Neural cell (in vitro differentiated cells): ENCODE measurements around the gene DKK2. TPM values are rescaled to one million over a fixed set of nuclear protein-coding genes. Genes with fewer than 3 reads are reported as not detected.

Source experiments
- H2AFZ ChIP-seq: fragments of 200-600, 300-800 bp; sonication (generic), shearing (Covaris generic); 2 replicates; pipeline ENCODE4 v1.6.0; 2014; ENCODE audit warnings: low read depth, mild to moderate bottlenecking, antibody characterized with exemption, low read length, moderate library complexity
- H3F3A ChIP-seq: fragments of 200-600 bp; shearing (Covaris generic); 2 replicates; pipeline ENCODE4 v1.6.1; 2016; ENCODE audit warnings: mild to moderate bottlenecking, moderate library complexity, mixed read lengths, antibody characterized with exemption, low read length; ENCODE audit not compliant: insufficient read depth, poor library complexity, severe bottlenecking
- H3K27ac ChIP-seq: fragments of 200-600, 300-800 bp; sonication (generic), shearing (Covaris generic); 2 replicates; pipeline ENCODE4 v1.5.1; 2014; ENCODE audit warnings: mild to moderate bottlenecking, low read length, moderate library complexity
- H3K27me3 ChIP-seq: fragments of 300-800, 200-600 bp; sonication (generic), shearing (Covaris generic); 2 replicates; pipeline ENCODE4 v1.6.0; 2014; ENCODE audit warnings: mild to moderate bottlenecking, low read depth, low read length, moderate library complexity; ENCODE audit not compliant: insufficient read depth
- H3K36me3 ChIP-seq: fragments of 300-800, 200-600 bp; sonication (generic), shearing (Covaris generic); 2 replicates; pipeline ENCODE4 v1.5.1; 2014; ENCODE audit warnings: mild to moderate bottlenecking, antibody characterized with exemption, low read length, moderate library complexity; ENCODE audit not compliant: insufficient read depth
- H3K4me2 ChIP-seq: fragments of 300-800, 200-600 bp; sonication (generic), shearing (Covaris generic); 2 replicates; pipeline ENCODE4 v1.6.0; 2014; ENCODE audit warnings: mild to moderate bottlenecking, low read length
- H3K4me3 ChIP-seq: fragments of 300-800, 200-600 bp; sonication (generic), shearing (Covaris generic); 2 replicates; pipeline ENCODE4 v1.5.1; 2014; ENCODE audit warnings: mild to moderate bottlenecking, low read length, moderate library complexity
- H3K79me2 ChIP-seq: fragments of 200-600 bp; shearing (Covaris generic); replicated peaks from 2 replicates; pipeline ENCODE4 v1.6.0; 2014; ENCODE audit warnings: mild to moderate bottlenecking, low read length, moderate library complexity; ENCODE audit not compliant: insufficient read depth
- H3K9ac ChIP-seq: fragments of 300-800, 200-600 bp; sonication (generic), shearing (Covaris generic); 2 replicates; pipeline ENCODE4 v1.6.1; 2016; ENCODE audit warnings: mild to moderate bottlenecking, low read length, mixed read lengths
- H3K9me2 ChIP-seq: fragments of 200-600 bp; shearing (Covaris generic); 2 replicates; pipeline ENCODE4 v1.6.1; 2016; ENCODE audit warnings: mild to moderate bottlenecking, low read length, mixed read lengths; ENCODE audit not compliant: insufficient read depth
- H3K9me3 ChIP-seq: fragments of 200-600, 300-800 bp; sonication (generic), shearing (Covaris generic); 2 replicates; pipeline ENCODE4 v1.6.1; 2016; ENCODE audit warnings: mild to moderate bottlenecking, mixed run types, low read length, moderate library complexity, mixed read lengths
- H4K20me1 ChIP-seq: fragments of 200-600 bp; shearing (Covaris generic); 2 replicates; pipeline ENCODE4 v1.6.1; 2016; ENCODE audit warnings: mild to moderate bottlenecking, mixed run types; ENCODE audit not compliant: insufficient read depth
- EP300 ChIP-seq: fragments of 450-650 bp; conservative IDR thresholded peaks from 2 replicates; pipeline ENCODE4 v1.6.1; 2014; ENCODE audit warnings: antibody characterized with exemption, mild to moderate bottlenecking, moderate library complexity; ENCODE audit not compliant: poor library complexity, severe bottlenecking
- EZH2 ChIP-seq: fragments of 200-600, 300-800 bp; shearing (Covaris generic), sonication (generic); IDR thresholded peaks from 2 replicates; pipeline ENCODE4 v1.6.1; 2014; ENCODE audit warnings: antibody characterized with exemption, low read length, borderline replicate concordance, mild to moderate bottlenecking; ENCODE audit not compliant: insufficient read depth, poor library complexity, severe bottlenecking
- MXI1 ChIP-seq: fragments of 450-650 bp; conservative IDR thresholded peaks from 2 replicates; pipeline ENCODE4 v1.6.1; 2014; ENCODE audit warnings: antibody characterized with exemption, mild to moderate bottlenecking; ENCODE audit not compliant: poor library complexity, severe bottlenecking
- POLR2AphosphoS5 ChIP-seq: IDR thresholded peaks from 2 replicates; pipeline ENCODE4 v1.6.1; 2012
- RAD21 ChIP-seq: fragments of 450-650 bp; conservative IDR thresholded peaks from 2 replicates; pipeline ENCODE4 v1.6.1; 2014; ENCODE audit warnings: antibody characterized with exemption, mild to moderate bottlenecking, moderate library complexity
- REST ChIP-seq: IDR thresholded peaks from 2 replicates; pipeline ENCODE4 v1.6.1; 2012; ENCODE audit warnings: borderline replicate concordance
- SMC3 ChIP-seq: fragments of 450-650 bp; conservative IDR thresholded peaks from 2 replicates; pipeline ENCODE4 v1.6.1; 2014; ENCODE audit warnings: antibody characterized with exemption, mild to moderate bottlenecking, moderate library complexity; ENCODE audit not compliant: poor library complexity
- TAF1 ChIP-seq: IDR thresholded peaks from 2 replicates; pipeline ENCODE4 v1.6.1; 2012; ENCODE audit warnings: low read depth
- polyA plus RNA-seq: library from polyadenylated mRNA; depleted of rRNA; stranded (reverse); fragments of >200 nt; gene quantifications from 2 replicates; pipeline ENCODE4 v1.2.3, GENCODE V29; 2014
- TF ChIP-seq, protein P1 (sequence below): fragments of 450-650 bp; IDR thresholded peaks from 2 replicates; pipeline ENCODE4 v1.5.1; 2014; ENCODE audit warnings: antibody characterized with exemption, mild to moderate bottlenecking, moderate library complexity; ENCODE audit not compliant: poor library complexity, severe bottlenecking

The DKK2 gene
- polyA plus RNA-seq, 1 donor from 2014 or later, result 0.33 TPM

GRCh38 chr4:106986486-106986885 lies 49.6 kb downstream of the DKK2 start:
- Histone ChIP-seq H3K36me3 (no peaks in the 10 kb centered on the region), H3K27ac (no peak overlapping the region), H3K4me3 (no peak overlapping the region), H3K27me3 (no peaks in the 10 kb centered on the region), H2AFZ (no peak overlapping the region), H3K79me2 (no peaks in the 10 kb centered on the region), H3K9me2 (no peaks in the 10 kb centered on the region), H3K9ac (no peak overlapping the region), H3K4me2 (no peak overlapping the region), H4K20me1 (no peaks in the 10 kb centered on the region), H3K9me3 (no peaks in the 10 kb centered on the region), H3F3A (no peaks in the 10 kb centered on the region)
- TF ChIP-seq EZH2 (no peak), RAD21 (no peak), POLR2AphosphoS5 (no peak), EP300 (no peak), TAF1 (no peak), REST (no peak), MXI1 (no peak)
- TF ChIP-seq, protein P1, sequence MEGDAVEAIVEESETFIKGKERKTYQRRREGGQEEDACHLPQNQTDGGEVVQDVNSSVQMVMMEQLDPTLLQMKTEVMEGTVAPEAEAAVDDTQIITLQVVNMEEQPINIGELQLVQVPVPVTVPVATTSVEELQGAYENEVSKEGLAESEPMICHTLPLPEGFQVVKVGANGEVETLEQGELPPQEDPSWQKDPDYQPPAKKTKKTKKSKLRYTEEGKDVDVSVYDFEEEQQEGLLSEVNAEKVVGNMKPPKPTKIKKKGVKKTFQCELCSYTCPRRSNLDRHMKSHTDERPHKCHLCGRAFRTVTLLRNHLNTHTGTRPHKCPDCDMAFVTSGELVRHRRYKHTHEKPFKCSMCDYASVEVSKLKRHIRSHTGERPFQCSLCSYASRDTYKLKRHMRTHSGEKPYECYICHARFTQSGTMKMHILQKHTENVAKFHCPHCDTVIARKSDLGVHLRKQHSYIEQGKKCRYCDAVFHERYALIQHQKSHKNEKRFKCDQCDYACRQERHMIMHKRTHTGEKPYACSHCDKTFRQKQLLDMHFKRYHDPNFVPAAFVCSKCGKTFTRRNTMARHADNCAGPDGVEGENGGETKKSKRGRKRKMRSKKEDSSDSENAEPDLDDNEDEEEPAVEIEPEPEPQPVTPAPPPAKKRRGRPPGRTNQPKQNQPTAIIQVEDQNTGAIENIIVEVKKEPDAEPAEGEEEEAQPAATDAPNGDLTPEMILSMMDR, result no peak

GRCh38 chr4:106985830-106986229 lies 50.3 kb downstream of the DKK2 start:
- H3K4me3 ChIP-seq, result no peak overlapping the region
- no peak overlapping the region for H3K9ac ChIP-seq
- H3K79me2 ChIP-seq, result no peaks in the 10 kb centered on the region
- no peaks in the 10 kb centered on the region for H3K9me2 ChIP-seq
- TF ChIP-seq MXI1 (no peak), SMC3 (no peak), EP300 (no peak), TAF1 (no peak), RAD21 (no peak), EZH2 (no peak), REST (no peak), POLR2AphosphoS5 (no peak)
- TF ChIP-seq, protein P1, result no peak
- no peaks in the 10 kb centered on the region for H3K9me3 ChIP-seq
- no peaks in the 10 kb centered on the region for H3F3A ChIP-seq
- H3K36me3 ChIP-seq, result no peaks in the 10 kb centered on the region
- no peaks in the 10 kb centered on the region for H4K20me1 ChIP-seq
- H3K4me2 ChIP-seq, result no peak overlapping the region
- no peaks in the 10 kb centered on the region for H3K27me3 ChIP-seq
- no peak overlapping the region for H2AFZ ChIP-seq
- H3K27ac ChIP-seq, result no peak overlapping the region
